Activated T-cell treated with anti-CD3 and anti-CD28 coated beads, Interleukin-2, amount 50 U/mL, for 1 hour (primary cell): Measurements from ENCODE around the gene DLX3.

Experiments
- DNase-seq: peaks from one replicate; pipeline ENCODE4 v3.0.0-alpha.2; 2020

DLX3 gene

DNA sequence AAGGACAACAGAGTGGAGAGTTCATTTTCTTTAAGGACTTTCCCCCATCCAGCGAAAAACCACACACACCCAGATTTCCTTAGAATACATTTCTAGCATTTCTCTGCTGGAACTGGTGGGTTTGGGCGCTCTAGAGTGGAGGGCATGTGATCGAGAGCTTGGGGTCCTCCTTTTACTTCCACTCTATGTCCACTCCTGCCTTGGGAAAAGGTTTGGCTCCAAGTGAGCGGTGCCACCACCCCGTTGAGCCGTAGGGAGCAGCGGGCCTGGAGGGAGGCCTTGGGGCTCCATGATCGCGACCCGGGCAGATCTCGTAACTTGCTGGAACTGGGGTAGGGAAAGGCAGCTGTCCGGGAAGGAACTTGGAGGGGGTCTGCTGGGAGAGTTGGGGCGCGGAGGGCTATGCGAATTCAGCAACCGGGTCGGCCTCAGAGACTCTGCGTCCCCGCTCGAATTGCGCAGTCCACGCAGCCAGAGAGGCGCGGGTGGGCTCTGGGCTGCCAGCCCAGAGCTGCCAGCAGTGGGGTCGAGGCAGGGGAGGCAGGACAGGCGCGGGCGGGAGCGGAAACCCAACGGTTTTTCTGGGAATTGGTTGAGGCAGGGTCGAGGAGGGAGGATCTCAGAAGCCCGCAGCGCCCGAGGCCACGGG lies 23.7 kb downstream of the DLX3 start:
- no peak for DNase-seq

- no peak for DNase-seq
Observed at GRCh38 chr17:49970498-49970897, 24.5 kb downstream of the DLX3 start.

GRCh38 chr17:49969795-49970389 lies 25.1 kb downstream of the DLX3 start:
- peak; percentile 29 for DNase-seq

DNA sequence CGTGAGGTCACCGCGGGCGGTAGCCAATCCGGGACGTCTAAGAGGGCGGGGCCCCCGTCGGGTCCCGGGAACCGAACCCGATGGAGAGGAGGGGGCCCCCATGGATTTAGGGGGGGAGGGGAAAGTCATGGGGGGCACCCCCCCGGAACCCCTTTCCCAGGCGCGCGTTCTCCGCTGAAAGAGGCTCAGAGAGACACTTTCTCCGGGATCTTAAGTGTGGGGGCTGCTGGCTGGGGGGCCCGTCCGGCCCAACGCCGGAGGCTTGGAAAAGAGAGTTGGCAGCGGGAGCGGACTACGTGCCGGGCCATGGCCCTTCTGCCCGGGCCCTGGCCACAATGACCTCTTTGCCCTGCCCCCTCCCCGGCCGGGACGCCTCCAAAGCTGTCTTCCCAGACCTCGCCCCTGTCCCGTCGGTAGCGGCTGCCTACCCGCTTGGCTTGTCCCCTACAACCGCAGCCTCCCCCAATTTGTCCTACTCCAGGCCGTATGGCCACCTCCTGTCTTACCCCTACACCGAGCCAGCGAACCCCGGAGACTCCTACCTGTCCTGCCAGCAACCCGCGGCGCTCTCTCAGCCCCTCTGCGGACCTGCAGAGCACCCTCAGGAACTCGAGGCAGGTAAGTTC lies 25.8 kb downstream of the DLX3 start, which contains the start of gene DLX4:
Gene DLX4 (plus strand): TSS at position 57 of the 626 bp plus-strand sequence. CDS start 279 bp downstream, at position 336.
- peak; percentile 33 for DNase-seq

- peak; percentile 71 for DNase-seq
Observed at GRCh38 chr17:49968405-49969133, 26.5 kb downstream of the DLX3 start.

DNA sequence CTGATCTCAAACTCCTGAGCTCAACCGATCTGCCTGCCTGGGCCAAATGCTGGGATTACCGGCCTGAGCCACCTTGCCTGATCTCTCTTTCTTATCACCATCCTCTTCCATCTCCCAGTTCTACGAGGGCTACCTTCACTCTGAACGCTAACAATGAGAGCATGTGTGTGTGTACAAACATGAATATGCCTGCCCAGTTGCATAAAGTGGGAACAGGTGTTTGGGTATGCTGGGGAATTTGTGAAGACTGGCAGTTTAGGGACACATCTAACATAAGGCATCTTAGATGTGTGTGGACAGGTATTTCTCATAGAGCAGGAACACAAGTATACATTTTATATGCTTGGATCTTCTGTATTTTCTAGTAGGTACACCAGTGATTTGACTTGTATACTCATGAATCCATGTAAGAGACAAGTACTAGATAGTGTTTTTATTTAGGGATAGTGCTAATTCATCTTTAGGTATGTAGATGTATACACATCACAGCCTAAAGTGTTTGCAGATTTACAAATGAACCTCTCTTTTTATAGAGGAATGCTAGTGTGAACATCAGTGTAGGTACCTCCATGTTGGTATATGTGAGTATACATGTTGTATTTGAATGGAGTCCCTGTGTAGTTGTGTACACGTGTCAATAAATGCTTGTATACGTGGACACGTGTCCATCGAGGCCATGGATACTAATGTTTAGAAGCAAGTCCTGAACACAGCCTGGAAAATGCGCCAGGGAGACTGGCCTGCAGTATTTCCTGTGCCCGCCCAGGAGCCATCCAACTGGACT lies 27.2 kb downstream of the DLX3 start:
- DNase-seq, result no peak

GRCh38 chr17:49967205-49967604 lies 27.8 kb downstream of the DLX3 start:
- DNase-seq, result no peak

- DNase-seq, result no peak
Observed at GRCh38 chr17:49966767-49967166, 28.3 kb downstream of the DLX3 start.

- no peak for DNase-seq
Observed at GRCh38 chr17:49965524-49965909, 29.5 kb downstream of the DLX3 start.

- peak; percentile 45 for DNase-seq
Observed at GRCh38 chr17:49964769-49965523, 30.1 kb downstream of the DLX3 start.

DNA sequence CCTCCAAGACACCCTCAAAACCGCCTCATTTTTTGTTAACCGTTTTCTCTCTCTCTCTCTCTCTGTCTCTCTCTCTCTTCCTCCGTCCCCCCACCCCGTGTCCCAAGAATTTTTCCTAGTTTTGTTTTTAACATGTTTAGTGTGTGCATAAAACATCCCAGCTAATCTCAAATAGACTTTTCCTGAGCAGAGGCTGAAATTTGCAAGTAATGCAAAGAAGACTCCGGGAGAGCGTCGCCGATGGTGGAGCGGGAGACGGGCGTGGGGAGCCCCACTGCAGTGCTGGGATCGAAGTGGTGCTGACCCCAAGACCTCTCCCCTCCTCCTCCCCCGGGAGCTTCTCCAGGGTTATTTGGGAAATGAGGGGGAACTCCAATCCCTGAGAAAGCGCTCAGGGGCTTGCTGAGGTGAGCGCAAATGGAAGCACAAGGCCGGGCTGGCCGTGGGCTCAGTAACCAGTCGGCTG lies 30.7 kb downstream of the DLX3 start:
- no peak for DNase-seq

DNA sequence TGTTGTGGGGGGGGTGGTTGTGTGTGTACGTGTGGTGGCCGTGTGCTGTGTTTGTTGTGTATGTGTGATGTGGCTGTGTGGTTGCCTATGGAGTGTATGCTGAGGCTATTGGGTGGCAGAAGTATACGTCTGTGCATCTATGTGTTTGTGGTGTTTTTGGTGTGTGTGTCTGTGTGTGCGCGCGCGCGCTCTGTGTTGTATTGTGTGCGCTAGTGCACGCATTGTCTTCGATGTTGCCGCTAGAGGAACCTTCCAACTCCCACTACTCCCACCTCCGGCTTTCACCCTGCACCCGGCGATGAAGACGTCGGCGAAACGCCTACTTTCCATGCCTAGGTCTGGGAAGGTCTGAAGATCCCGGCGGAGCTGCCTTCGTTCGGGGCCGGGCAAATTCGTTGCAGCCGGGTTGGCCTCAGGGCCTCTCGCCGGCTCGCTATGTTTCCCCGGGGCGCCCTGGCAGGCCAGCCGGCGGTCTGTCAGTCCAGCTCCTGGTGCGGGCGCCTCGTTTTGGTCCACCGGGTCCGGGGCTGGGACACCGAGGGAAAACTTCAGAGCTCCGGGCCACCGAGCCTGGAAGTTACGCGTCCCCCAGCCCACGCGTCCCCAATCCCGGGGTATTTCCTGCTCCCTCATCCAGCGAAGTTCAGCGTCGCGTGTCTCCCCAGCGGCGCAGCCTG lies 31.3 kb downstream of the DLX3 start:
- no peak for DNase-seq

DNA sequence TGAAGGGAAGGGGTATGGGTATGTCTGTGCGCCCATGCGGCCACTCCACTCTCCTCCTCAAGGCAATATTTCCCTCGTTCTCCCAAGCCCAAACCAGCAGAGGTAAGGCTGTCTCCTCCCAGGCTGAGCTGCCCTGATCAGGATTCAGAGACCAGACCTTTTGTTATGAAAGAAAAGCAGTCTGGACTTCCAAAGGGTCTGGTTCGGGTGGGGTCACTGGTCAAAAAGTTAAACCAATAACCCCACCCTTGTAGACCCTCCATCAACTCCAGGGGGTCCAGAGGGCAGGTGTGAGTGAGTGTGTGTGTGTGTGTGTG lies 31.8 kb downstream of the DLX3 start:
- DNase-seq, result no peak

DNA sequence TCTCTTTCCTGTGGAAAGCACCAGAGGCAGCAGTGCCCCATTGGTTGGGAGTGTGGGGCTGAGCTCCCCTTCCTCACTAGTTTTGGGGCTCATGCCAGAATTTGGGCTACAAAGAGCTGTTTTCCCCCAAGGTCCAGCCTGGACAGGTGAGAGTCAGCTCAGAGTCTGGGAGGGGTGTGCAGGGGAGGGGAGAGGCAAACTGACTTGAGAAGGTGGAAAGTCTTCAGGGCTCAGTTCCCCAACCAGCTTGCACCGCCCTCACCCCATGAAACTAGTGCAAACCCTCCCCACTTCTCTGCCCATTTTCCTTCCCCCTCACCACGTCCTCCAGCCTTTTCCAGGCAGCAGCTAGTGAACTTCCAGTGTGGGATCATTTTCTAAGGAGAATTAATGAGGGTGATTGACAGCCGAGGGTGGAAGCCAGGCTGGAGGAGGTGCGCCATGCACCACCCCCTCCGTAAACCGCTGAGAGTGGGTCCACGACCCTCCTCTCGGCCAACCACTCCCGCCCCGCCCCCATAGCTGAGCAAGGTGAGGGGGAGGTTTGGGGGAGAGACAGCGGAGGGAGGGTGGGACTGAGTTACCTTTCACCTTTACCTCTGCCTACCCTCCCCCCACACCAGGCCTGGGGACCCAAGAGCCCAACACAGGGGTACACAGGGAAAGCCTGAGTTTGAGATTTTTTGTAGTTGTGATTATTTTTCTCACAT lies 32.3 kb downstream of the DLX3 start:
- no peak for DNase-seq

- DNase-seq, result no peak
Observed at GRCh38 chr17:49959183-49959935, 35.7 kb downstream of the DLX3 start.

DNA sequence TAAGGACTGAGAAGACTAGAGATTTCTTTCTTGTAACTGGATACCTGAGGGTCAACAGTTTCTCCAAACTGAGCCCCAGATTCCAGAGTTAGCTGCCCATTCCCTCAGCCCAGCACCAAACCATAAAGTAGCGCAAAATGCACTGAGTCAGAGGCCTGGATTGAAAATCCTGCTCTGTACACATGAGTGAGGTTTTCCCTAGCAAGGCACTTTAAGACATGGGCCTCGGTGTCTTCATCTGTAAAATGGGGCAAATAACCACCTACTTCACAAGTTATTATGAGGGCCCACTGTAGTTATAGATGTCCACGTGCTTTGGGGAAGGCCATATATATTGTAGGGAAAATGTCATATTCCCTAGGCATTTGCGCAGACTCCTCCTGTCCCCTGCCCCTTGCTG lies 36.3 kb downstream of the DLX3 start:
- no peak for DNase-seq

GRCh38 chr17:49957350-49957749 lies 37.7 kb downstream of the DLX3 start:
- DNase-seq, result no peak

GRCh38 chr17:49956780-49957179 lies 38.2 kb downstream of the DLX3 start:
- DNase-seq, result no peak

GRCh38 chr17:49955157-49955556 lies 39.9 kb downstream of the DLX3 start:
- DNase-seq, result no peak

GRCh38 chr17:49952912-49953497 lies 42.0 kb downstream of the DLX3 start:
- no peak for DNase-seq
